GM19395 (cell line): ENCODE measurements around the gene PAM.

Experiments used
- ATAC-seq: cut with Tn5 transposase; IDR thresholded peaks from one replicate; pipeline ENCODE4 v1.9.1; 2021; ENCODE audit warnings: mild to moderate bottlenecking, moderate library complexity; ENCODE audit not compliant: unreplicated experiment

Gene PAM

GRCh38 chr5:102927007-102927406 lies 171.9 kb downstream of the PAM start:
- ATAC-seq: no peak

- ATAC-seq: no peak
These were observed 175.1 kb downstream of the PAM start for GRCh38 chr5:102930244-102930643.

GRCh38 chr5:102931085-102931725 lies 176.1 kb downstream of the PAM start:
- no peak for ATAC-seq

GRCh38 chr5:102932781-102933180 lies 177.7 kb downstream of the PAM start:
- no peak for ATAC-seq

GRCh38 chr5:102933316-102933715 lies 178.2 kb downstream of the PAM start:
- ATAC-seq: no peak

- no peak for ATAC-seq
These were observed 178.8 kb downstream of the PAM start for GRCh38 chr5:102933721-102934459.

- ATAC-seq: no peak
These were observed 182.8 kb downstream of the PAM start for GRCh38 chr5:102937894-102938293.

GRCh38 chr5:102941111-102941510 lies 186.0 kb downstream of the PAM start:
- no peak for ATAC-seq

GRCh38 chr5:102946414-102946813 lies 191.3 kb downstream of the PAM start:
- ATAC-seq: no peak

GRCh38 chr5:102946971-102947370 lies 191.9 kb downstream of the PAM start:
- no peak for ATAC-seq

- ATAC-seq: no peak
These were observed 200.4 kb downstream of the PAM start for GRCh38 chr5:102955488-102955887.

- ATAC-seq: no peak
These were observed 201.5 kb downstream of the PAM start for GRCh38 chr5:102956599-102956998.

- ATAC-seq: no peak
These were observed 202.0 kb downstream of the PAM start for GRCh38 chr5:102957141-102957540.

- ATAC-seq: peak; percentile 40
These were observed 203.4 kb downstream of the PAM start for GRCh38 chr5:102958481-102959011.

GRCh38 chr5:102959055-102959454 lies 203.9 kb downstream of the PAM start:
- peak; percentile 72 for ATAC-seq

- no peak for ATAC-seq
These were observed 206.6 kb downstream of the PAM start for GRCh38 chr5:102961671-102962070.

- ATAC-seq: no peak
These were observed 210.5 kb downstream of the PAM start for GRCh38 chr5:102965653-102966052.

GRCh38 chr5:102969641-102970040 lies 214.5 kb downstream of the PAM start:
- no peak for ATAC-seq

- peak; percentile 80 for ATAC-seq
These were observed 216.7 kb downstream of the PAM start for GRCh38 chr5:102971676-102972293.

- no peak for ATAC-seq
These were observed 219.1 kb downstream of the PAM start for GRCh38 chr5:102974177-102974576.

- no peak for ATAC-seq
These were observed 219.9 kb downstream of the PAM start for GRCh38 chr5:102975045-102975444.
